Measurements from ENCODE around the gene TPX2.

TPX2 gene

DNA sequence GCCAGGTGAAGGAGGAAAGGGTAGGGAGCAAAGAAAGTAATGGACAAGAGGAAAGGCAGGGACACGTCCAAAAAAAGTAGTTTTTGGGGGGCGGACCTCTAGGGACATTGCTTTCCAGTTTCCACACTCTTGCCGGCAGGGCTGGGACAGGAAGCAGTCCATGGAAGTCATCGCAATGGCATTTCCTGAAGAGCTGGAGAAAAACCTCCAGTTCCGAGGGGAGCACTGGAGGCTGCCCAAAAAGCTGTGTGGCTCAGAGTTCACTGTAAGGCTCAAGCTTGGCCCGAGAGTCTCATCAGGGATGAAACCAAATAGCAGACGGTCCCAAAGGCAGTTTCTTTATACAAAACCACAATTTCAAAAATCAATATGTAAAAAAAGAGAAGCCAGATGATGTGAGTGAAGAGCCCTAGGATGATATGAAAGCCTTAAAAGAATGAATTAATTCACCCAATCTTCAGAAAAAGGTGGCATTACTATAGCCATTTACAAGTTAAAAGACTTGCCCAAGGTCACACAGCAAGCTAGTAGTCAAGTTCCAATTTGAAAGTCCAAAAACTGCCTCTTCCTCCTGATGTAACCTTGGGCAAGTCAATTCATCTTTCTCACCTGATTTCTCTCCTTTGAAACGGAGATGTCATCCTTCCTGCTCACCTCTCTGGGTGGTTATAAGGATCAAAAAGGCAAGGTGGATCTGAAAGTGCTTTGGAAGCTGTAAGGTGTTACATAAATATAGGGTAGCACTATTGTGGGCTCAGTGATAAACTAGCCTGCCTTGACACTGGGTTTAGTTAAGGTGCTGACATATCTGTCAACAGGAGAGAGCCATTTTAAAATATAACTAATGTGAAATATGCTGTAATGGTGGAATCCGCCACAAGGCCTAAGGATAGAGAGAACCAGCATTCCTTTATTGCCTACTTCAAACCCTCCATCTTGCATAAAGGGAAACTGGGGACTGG, 25.5 kb upstream of the TPX2 start:
- Mint-ChIP-seq H3K4me3 (peak overlapping the region; percentile 42 to 72 (median 60)), H3K27me3 (ENCODE audit: low read depth) (no peaks in the 10 kb centered on the region), H3K4me1 (peaks cover 79% of the 10 kb centered on the region), H3K36me3 (ENCODE audit: low read depth) (peaks cover 57% of the 10 kb centered on the region), H3K9me3 (no peaks in the 10 kb centered on the region), H3K27ac (peak overlapping the region; percentile 90 to 96 (median 96))
- TF ChIP-seq, protein P1, sequence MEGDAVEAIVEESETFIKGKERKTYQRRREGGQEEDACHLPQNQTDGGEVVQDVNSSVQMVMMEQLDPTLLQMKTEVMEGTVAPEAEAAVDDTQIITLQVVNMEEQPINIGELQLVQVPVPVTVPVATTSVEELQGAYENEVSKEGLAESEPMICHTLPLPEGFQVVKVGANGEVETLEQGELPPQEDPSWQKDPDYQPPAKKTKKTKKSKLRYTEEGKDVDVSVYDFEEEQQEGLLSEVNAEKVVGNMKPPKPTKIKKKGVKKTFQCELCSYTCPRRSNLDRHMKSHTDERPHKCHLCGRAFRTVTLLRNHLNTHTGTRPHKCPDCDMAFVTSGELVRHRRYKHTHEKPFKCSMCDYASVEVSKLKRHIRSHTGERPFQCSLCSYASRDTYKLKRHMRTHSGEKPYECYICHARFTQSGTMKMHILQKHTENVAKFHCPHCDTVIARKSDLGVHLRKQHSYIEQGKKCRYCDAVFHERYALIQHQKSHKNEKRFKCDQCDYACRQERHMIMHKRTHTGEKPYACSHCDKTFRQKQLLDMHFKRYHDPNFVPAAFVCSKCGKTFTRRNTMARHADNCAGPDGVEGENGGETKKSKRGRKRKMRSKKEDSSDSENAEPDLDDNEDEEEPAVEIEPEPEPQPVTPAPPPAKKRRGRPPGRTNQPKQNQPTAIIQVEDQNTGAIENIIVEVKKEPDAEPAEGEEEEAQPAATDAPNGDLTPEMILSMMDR (IDR thresholded peaks at IDR 0.05; ENCODE audit: unreplicated experiment in 3 of 3), result no peak

DNA sequence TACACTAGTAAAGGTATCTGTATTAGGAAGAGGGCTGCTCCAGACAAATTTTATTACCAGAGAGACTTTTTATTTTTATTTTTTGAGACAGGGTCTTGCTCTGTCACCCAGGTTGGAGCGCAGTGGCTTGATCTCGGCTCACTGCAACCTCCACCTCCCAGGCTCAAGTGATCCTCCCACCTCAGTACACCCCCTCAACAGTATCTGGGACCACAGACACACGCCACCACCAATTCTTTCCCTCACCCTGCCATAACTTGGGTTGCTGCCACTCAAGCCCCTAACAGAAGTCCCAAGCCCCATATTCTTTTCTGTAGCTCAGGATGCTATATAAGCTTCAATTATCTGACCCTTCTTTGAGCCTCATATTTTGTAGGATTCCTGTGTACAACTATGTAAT, 23.3 kb upstream of the TPX2 start:
- Mint-ChIP-seq H3K27me3 (ENCODE audit: low read depth) (no peaks in the 10 kb centered on the region), H3K9me3 (no peaks in the 10 kb centered on the region), H3K4me1 (peaks cover 88% of the 10 kb centered on the region), H3K36me3 (ENCODE audit: low read depth) (peaks cover 63% of the 10 kb centered on the region), H3K27ac (peak overlapping the region; percentile 70 to 73 (median 71)), H3K4me3 (peak overlapping the region in 2 of 3 experiments; percentile 14 to 21)
- TF ChIP-seq, protein P1 (IDR thresholded peaks at IDR 0.05; ENCODE audit: unreplicated experiment in 3 of 3), result no peak

DNA sequence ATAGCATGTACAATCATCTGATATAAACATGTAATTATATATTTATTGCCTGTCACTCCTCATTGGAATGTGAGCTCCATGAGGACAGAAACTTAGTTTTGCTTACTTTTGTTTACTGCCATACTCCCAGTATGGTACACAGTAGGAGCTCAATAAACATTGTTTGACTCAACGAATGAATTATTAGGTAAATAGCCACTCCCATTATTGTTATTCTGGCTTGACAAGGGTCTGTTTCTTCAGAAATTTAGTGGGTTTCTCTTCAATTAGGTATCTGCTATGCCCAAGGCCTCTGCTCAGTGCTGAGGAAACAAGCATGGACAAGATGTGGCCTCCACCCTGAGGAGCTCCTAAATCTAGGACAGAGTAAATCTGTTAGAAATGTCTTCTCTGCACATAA, 22.7 kb upstream of the TPX2 start:
- Mint-ChIP-seq H3K27ac (peak overlapping the region; percentile 70 to 73 (median 71)), H3K27me3 (ENCODE audit: low read depth) (no peaks in the 10 kb centered on the region), H3K4me3 (peak overlapping the region; percentile 35 to 65 (median 51)), H3K4me1 (peaks cover 88% of the 10 kb centered on the region), H3K9me3 (no peaks in the 10 kb centered on the region), H3K36me3 (ENCODE audit: low read depth) (peaks cover 65% of the 10 kb centered on the region)
- TF ChIP-seq, protein P1 (IDR thresholded peaks at IDR 0.05; ENCODE audit: unreplicated experiment in 3 of 3), result no peak

DNA sequence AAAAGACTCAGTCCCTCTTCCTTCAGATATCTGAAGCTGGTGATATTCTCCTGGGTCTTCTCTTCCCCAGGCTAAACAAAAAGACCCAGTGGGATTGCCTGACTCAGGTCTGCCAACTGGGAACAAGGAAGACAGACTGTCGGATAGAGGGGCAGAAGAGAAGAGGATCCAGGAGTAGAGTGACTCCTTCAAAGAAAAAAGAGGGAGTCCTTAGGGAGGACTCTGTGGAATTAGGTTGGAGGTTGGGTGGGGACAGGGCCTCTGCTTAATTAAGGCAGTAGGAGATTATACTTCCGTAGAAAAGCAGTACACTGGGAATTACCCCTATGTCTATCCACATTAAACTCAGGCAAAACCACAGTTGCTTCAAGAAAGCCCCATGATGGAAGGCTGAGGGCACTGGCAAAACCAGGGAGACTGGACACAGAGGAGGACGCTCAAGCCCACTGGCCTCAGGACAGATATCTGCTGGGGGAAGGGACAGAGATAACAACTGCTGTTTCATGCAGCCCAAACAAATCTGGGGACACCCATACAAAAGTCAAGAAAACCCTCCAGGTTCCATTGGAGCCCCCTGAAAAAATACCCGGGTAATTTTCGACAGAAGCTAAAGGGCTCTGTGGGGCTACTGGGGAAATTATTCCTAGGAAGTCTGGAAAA, 22.1 kb upstream of the TPX2 start:
- H3K9me3 Mint-ChIP-seq, result no peaks in the 10 kb centered on the region
- TF ChIP-seq, protein P1 (IDR thresholded peaks at IDR 0.05; ENCODE audit: unreplicated experiment in 3 of 3), result no peak
- H3K4me3 Mint-ChIP-seq, result peak overlapping the region; percentile 35 to 65 (median 51)
- H3K4me1 Mint-ChIP-seq, result peaks cover 88% of the 10 kb centered on the region
- H3K27me3 Mint-ChIP-seq (ENCODE audit: low read depth), result no peaks in the 10 kb centered on the region
- peak overlapping the region; percentile 70 to 73 (median 71) for H3K27ac Mint-ChIP-seq
- peaks cover 71% of the 10 kb centered on the region for H3K36me3 Mint-ChIP-seq (ENCODE audit: low read depth)

DNA sequence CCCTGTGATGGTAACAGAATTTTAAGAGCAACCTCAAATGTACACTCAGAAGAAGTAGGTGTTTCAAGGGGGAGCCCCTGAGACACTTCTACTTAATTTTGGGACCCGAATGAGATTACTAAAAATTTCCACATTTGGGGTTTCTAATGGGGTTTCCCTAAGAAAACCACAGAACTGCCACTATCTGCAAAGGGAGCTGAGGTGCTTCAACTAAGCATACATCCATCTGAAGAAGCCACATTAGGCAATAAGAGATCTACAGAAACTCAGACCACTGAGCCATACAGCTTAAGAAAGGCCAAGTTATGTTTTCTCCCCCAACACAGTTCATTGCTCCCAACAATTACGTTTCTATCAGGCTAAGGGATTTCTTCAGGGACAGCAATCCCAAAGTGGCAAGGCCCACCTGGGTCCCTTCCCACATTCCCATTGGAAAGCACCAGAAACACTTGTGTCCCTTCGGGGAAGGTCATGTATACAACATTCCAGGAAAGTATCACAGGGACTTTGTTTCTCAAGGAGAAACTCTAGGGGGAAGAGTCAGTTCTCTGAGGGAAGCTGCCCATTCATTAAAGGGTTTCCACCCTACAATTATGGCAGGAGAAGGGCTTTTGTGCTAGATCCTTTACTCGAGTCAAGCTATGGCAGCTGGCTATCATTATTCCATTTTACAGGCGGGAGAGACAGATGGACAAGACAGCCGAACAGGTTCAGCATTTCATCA, 21.4 kb upstream of the TPX2 start:
- Mint-ChIP-seq H3K27ac (peak overlapping the region; percentile 13 to 82 (median 71)), H3K4me3 (peak overlapping the region; percentile 37 to 62 (median 52)), H3K9me3 (no peaks in the 10 kb centered on the region)

More for the DNA sequence above, 21.4 kb upstream of the TPX2 start:
- Mint-ChIP-seq H3K36me3 (ENCODE audit: low read depth) (peaks cover 73% of the 10 kb centered on the region), H3K27me3 (ENCODE audit: low read depth) (no peaks in the 10 kb centered on the region), H3K4me1 (peaks cover 85% of the 10 kb centered on the region)
- TF ChIP-seq, protein P1 (IDR thresholded peaks at IDR 0.05; ENCODE audit: unreplicated experiment in 3 of 3), result no peak
